H1 (cell line): ENCODE results near the gene CST8. TPM values are rescaled to one million over a fixed set of nuclear protein-coding genes. Genes with fewer than 3 reads are reported as not detected.

ENCODE experiments used
- CTCF ChIA-PET: fragments of 300-600 bp; sonication (Branson Sonifier 250); formaldehyde crosslinking; loops from one replicate; lab custom pipeline; 2021; ENCODE audit not compliant: partially characterized antibody; lab: Charles Lee
- POLR2A ChIA-PET: fragments of 300-600 bp; sonication (Branson Sonifier 250); formaldehyde crosslinking; loops from one replicate; lab custom pipeline; 2021; ENCODE audit warnings: inconsistent platforms; ENCODE audit not compliant: partially characterized antibody; lab: Charles Lee
- DNase-seq, 2 experiments: peaks; one replicate each; pipeline versions ENCODE4 v3.0.0 to v3.0.0-alpha.2; 2010 to 2022; ENCODE audit warnings: low spot score in 2 of 2, low read depth in 1 of 2, mixed read lengths in 1 of 2
- FAIRE-seq: peaks from 2 replicates; lab custom pipeline; 2011; peaks lifted over from hg19 to GRCh38; lab: Jason Lieb, UNC
- H2AFZ ChIP-seq: 2 replicates; pipeline ENCODE4 v1.8.1; 2012; ENCODE audit warnings: low read length, inconsistent platforms
- H2AK5ac ChIP-seq: 2 replicates; pipeline ENCODE4 v1.6.1; 2013; ENCODE audit warnings: low read depth, low read length
- H2BK120ac ChIP-seq: replicated peaks from 2 replicates; pipeline ENCODE3; 2013; ENCODE audit warnings: low read depth, low read length, inconsistent platforms
- H2BK12ac ChIP-seq: 2 replicates; pipeline ENCODE4 v1.6.1; 2013; ENCODE audit warnings: low read depth, low read length
- H2BK15ac ChIP-seq: 2 replicates; pipeline ENCODE4 v1.6.1; 2013; ENCODE audit warnings: low read length
- H2BK20ac ChIP-seq: 2 replicates; pipeline ENCODE4 v1.6.1; 2013; ENCODE audit warnings: low read length
- H2BK5ac ChIP-seq: 2 replicates; pipeline ENCODE4 v1.6.1; 2013; ENCODE audit warnings: low read depth, low read length
- H3K14ac ChIP-seq: 2 replicates; pipeline ENCODE4 v1.6.1; 2013; ENCODE audit warnings: inconsistent platforms; ENCODE audit not compliant: insufficient read length
- H3K18ac ChIP-seq: 2 replicates; pipeline ENCODE4 v1.6.1; 2013; ENCODE audit warnings: low read length; ENCODE audit errors: extremely low read depth
- H3K23ac ChIP-seq: 2 replicates; pipeline ENCODE4 v1.6.1; 2013; ENCODE audit warnings: inconsistent platforms; ENCODE audit not compliant: insufficient read length
- H3K23me2 ChIP-seq: 2 replicates; pipeline ENCODE4 v1.6.1; 2013; ENCODE audit warnings: low read depth, low read length
- H3K27ac ChIP-seq: 2 replicates; pipeline ENCODE4 v1.6.1; 2011; ENCODE audit warnings: low read depth, low read length, inconsistent platforms
- H3K27me3 ChIP-seq, 4 experiments: replicated peaks in 1 of 4; 1 replicate in 1 of 4; 2 replicates in 3 of 4; pipeline versions ENCODE4 v1.6.1 to v1.8.1; 2011 to 2013; ENCODE audit warnings: low read length in 3 of 4, mild to moderate bottlenecking in 3 of 4, inconsistent platforms in 2 of 4, mixed read lengths in 2 of 4, moderate library complexity in 1 of 4; ENCODE audit not compliant: control insufficient read depth in 3 of 4, insufficient read depth in 3 of 4; ENCODE audit errors: extremely low read depth in 1 of 4
- H3K36me3 ChIP-seq, 4 experiments: 2 replicates each; pipeline versions ENCODE4 v1.6.1 to v1.8.1; 2011 to 2013; ENCODE audit warnings: mild to moderate bottlenecking in 4 of 4, low read length in 3 of 4, moderate library complexity in 2 of 4, control low read depth in 1 of 4, inconsistent platforms in 1 of 4; ENCODE audit not compliant: insufficient read depth in 4 of 4, control insufficient read depth in 2 of 4
- H3K4ac ChIP-seq: replicated peaks from 2 replicates; pipeline ENCODE3; 2013; ENCODE audit warnings: low read length, low read depth, mixed read lengths, inconsistent platforms; ENCODE audit not compliant: insufficient read length
- H3K4me1 ChIP-seq, 4 experiments: replicated peaks in 1 of 4; 1 replicate in 1 of 4; 2 replicates in 3 of 4; pipeline versions ENCODE4 v1.6.1 to v1.8.1; 2011 to 2013; ENCODE audit warnings: low read length in 3 of 4, inconsistent platforms in 2 of 4, mixed read lengths in 1 of 4; ENCODE audit not compliant: insufficient read depth in 4 of 4, control insufficient read depth in 3 of 4
- H3K4me2 ChIP-seq, 2 experiments: 2 replicates each; pipeline versions ENCODE4 v1.6.1 to v1.8.1; 2011 to 2013; ENCODE audit warnings: low read depth in 2 of 2, low read length in 2 of 2, control low read depth in 1 of 2, inconsistent platforms in 1 of 2, mild to moderate bottlenecking in 1 of 2; ENCODE audit not compliant: insufficient read depth in 1 of 2
- H3K4me3 ChIP-seq, 4 experiments: fragments of 200-600, 300-600 bp in 1 of 4; sonication (generic), shearing (Covaris generic), sonication (Bioruptor Twin) in 1 of 4; 2 replicates each; pipeline versions ENCODE4 v1.5.1 to v1.8.1; 2011 to 2016; ENCODE audit warnings: low read length in 4 of 4, low read depth in 3 of 4, control low read depth in 2 of 4, inconsistent platforms in 2 of 4, mild to moderate bottlenecking in 2 of 4, mixed read lengths in 1 of 4, moderate library complexity in 1 of 4; ENCODE audit not compliant: insufficient read depth in 2 of 4; ENCODE audit errors: extremely low read depth in 1 of 4
- H3K56ac ChIP-seq: replicated peaks from 2 replicates; pipeline ENCODE3; 2013; ENCODE audit warnings: low read depth, mild to moderate bottlenecking, mixed read lengths, low read length, inconsistent platforms; ENCODE audit not compliant: insufficient read length
- H3K79me1 ChIP-seq: 2 replicates; pipeline ENCODE4 v1.6.1; 2013; ENCODE audit warnings: low read depth, low read length, control low read depth
- H3K79me2 ChIP-seq, 2 experiments: 2 replicates each; pipeline versions ENCODE4 v1.6.1 to v1.8.1; 2012 to 2013; ENCODE audit warnings: low read length in 2 of 2, mild to moderate bottlenecking in 2 of 2, inconsistent platforms in 1 of 2; ENCODE audit not compliant: insufficient read depth in 2 of 2, control insufficient read depth in 1 of 2
- H3K9ac ChIP-seq, 4 experiments: replicated peaks in 1 of 4; 1 replicate in 1 of 4; 2 replicates in 3 of 4; pipeline versions ENCODE4 v1.6.1 to v1.8.1; 2011 to 2013; ENCODE audit warnings: low read depth in 3 of 4, low read length in 3 of 4, control low read depth in 2 of 4, mild to moderate bottlenecking in 2 of 4, moderate library complexity in 2 of 4, inconsistent platforms in 1 of 4; ENCODE audit errors: extremely low read depth in 1 of 4
- H3K9me3 ChIP-seq, 2 experiments: 2 replicates each; pipeline versions ENCODE4 v1.6.1 to v1.8.1; 2012 to 2013; ENCODE audit warnings: mild to moderate bottlenecking in 2 of 2, moderate library complexity in 2 of 2, control low read depth in 1 of 2, inconsistent platforms in 1 of 2, low read depth in 1 of 2, low read length in 1 of 2, mixed read lengths in 1 of 2; ENCODE audit not compliant: insufficient read depth in 2 of 2
- H4K20me1 ChIP-seq, 2 experiments: replicated peaks in 1 of 2; 2 replicates each; pipeline versions ENCODE3 to v1.8.1; 2011 to 2013; ENCODE audit warnings: inconsistent platforms in 2 of 2, low read length in 2 of 2, mild to moderate bottlenecking in 1 of 2; ENCODE audit not compliant: insufficient read depth in 2 of 2, control insufficient read depth in 1 of 2
- H4K5ac ChIP-seq: 2 replicates; pipeline ENCODE4 v1.6.1; 2013; ENCODE audit warnings: low read length, low read depth, mixed read lengths, inconsistent platforms; ENCODE audit not compliant: insufficient read length
- H4K8ac ChIP-seq: 2 replicates; pipeline ENCODE4 v1.8.0; 2013; ENCODE audit warnings: mild to moderate bottlenecking, moderate library complexity, low read length, inconsistent platforms; ENCODE audit not compliant: insufficient read depth; ENCODE audit errors: extremely low read depth
- H4K91ac ChIP-seq: replicated peaks from 2 replicates; pipeline ENCODE3; 2013; ENCODE audit warnings: low read length, mixed read lengths, inconsistent platforms; ENCODE audit not compliant: insufficient read length
- CTBP2 ChIP-seq: IDR thresholded peaks from 2 replicates; pipeline ENCODE4 v1.7.0; 2011; ENCODE audit warnings: borderline replicate concordance, mild to moderate bottlenecking, moderate library complexity, mixed read lengths, low read length; ENCODE audit not compliant: insufficient read depth, insufficient read length
- EP300 ChIP-seq, 2 experiments: IDR thresholded peaks; 1 replicate in 1 of 2; 2 replicates in 1 of 2; pipeline ENCODE4 v1.6.1; 2011 to 2012; ENCODE audit warnings: low read depth in 2 of 2, low read length in 2 of 2, mild to moderate bottlenecking in 2 of 2, borderline replicate concordance in 1 of 2, inconsistent platforms in 1 of 2, moderate library complexity in 1 of 2
- EZH2 ChIP-seq: fragments of 200-600 bp; sonication (generic); IDR thresholded peaks from 2 replicates; pipeline ENCODE4 v1.7.1; 2012; ENCODE audit warnings: low read depth, mild to moderate bottlenecking, moderate library complexity, low read length, inconsistent platforms; ENCODE audit not compliant: severe bottlenecking
- GABPA ChIP-seq: IDR thresholded peaks from 2 replicates; pipeline ENCODE4 v1.6.1; 2011; ENCODE audit warnings: mild to moderate bottlenecking, low read length, moderate library complexity, borderline replicate concordance; ENCODE audit not compliant: insufficient read depth
- GTF2F1 ChIP-seq: IDR thresholded peaks from 2 replicates; pipeline ENCODE4 v1.6.1; 2012; ENCODE audit warnings: low read depth, low read length, improper control_type of control experiment, borderline replicate concordance
- NANOG ChIP-seq: IDR thresholded peaks from 2 replicates; pipeline ENCODE4 v1.6.1; 2011; ENCODE audit warnings: low read length, low read depth, mild to moderate bottlenecking, inconsistent platforms; ENCODE audit not compliant: insufficient read depth, poor library complexity, severe bottlenecking
- PHF8 ChIP-seq: fragments of 200-600 bp; sonication (generic); conservative IDR thresholded peaks from 2 replicates; pipeline ENCODE4 v1.7.1; 2012; ENCODE audit warnings: low read depth, mild to moderate bottlenecking, inconsistent platforms, low read length, moderate library complexity
- SIN3A ChIP-seq, 2 experiments: IDR thresholded peaks in 1 of 2; conservative IDR thresholded peaks in 1 of 2; 2 replicates each; pipeline ENCODE4 v1.6.1; 2011 to 2012; ENCODE audit warnings: low read length in 2 of 2, improper control_type of control experiment in 1 of 2, low read depth in 1 of 2, mild to moderate bottlenecking in 1 of 2
- SRF ChIP-seq: IDR thresholded peaks from 2 replicates; pipeline ENCODE4 v1.6.1; 2011; ENCODE audit warnings: mild to moderate bottlenecking, low read depth, low read length, moderate library complexity
- TAF7 ChIP-seq: optimal IDR thresholded peaks from 2 replicates; pipeline ENCODE3; 2011; ENCODE audit warnings: low read depth, mild to moderate bottlenecking, inconsistent platforms, low read length, moderate library complexity, borderline replicate concordance
- YY1 ChIP-seq: IDR thresholded peaks from 2 replicates; pipeline ENCODE4 v1.6.1; 2011; ENCODE audit warnings: low read depth, mild to moderate bottlenecking, low read length
- polyA plus RNA-seq, 7 experiments: library from polyadenylated mRNA; depleted of rRNA in 3 of 7; stranded (reverse) in 5 of 7; unstranded in 2 of 7; fragments of >200 nt in 5 of 7; fragments of 200-250 nt in 2 of 7; gene quantifications; 1 replicate in 5 of 7; 2 replicates in 1 of 7; 4 replicates in 1 of 7; pipeline versions ENCODE4 v1.2.1 to v1.2.3, GENCODE V29; 2011 to 2013; ENCODE audit warnings: missing spikeins in 2 of 7, mixed read lengths in 2 of 7
- total RNA-seq: library from RNA; stranded (reverse); fragmentation: NEBNext Ultra II Directional; extraction: Animal tissue kit (Norgen Biotek cat#: 25700); gene quantifications from 2 replicates; pipeline ENCODE4 v1.2.1, GENCODE V29; 2021
- TF ChIP-seq, protein P1 (sequence below): IDR thresholded peaks from 2 replicates; pipeline ENCODE4 v1.6.1; 2011; ENCODE audit warnings: low read length, improper control_type of control experiment

The CST8 gene
- total and polyA plus RNA-seq, 2 of the 8 experiments (the other 6 are each of a cell fraction or from before 2014, with no cell fraction given), result not detected

DNA sequence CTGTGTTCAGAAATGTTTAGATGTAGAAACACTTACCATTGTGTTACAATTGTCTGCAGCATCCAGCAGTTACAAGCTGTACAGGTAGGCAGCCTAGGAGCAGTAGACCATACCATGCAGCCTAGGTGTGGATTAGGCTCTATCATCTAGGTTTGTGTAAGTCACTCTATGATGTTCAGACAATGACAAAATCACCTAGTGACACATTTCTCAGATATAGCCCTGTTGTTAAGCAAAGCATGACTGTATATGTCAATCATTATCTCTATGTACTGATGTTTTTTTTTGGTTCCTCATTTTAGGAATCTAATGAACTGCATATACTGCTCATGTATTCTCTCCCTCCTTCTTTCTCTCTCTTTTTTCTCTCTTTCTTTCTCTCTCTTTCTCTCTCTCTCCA lies 22.2 kb downstream of the CST8 start:
- no peaks in the 10 kb centered on the region for H3K79me1 ChIP-seq
- ChIA-PET POLR2A (no interaction called here), CTCF (interaction anchor here (0.6 kb wide), 1 partner anchor 69 kb away, joined by 3 read pairs; no protein-coding TSS in a partner anchor)
- no peak overlapping the region for H3K4me2 ChIP-seq
- no peak overlapping the region for H4K5ac ChIP-seq
- H3K23ac ChIP-seq, result no peak overlapping the region
- DNase-seq (no peak), FAIRE-seq (peak; percentile 55)
- H3K79me2 ChIP-seq, result no peaks in the 10 kb centered on the region
- H2AK5ac ChIP-seq, result no peak overlapping the region
- H3K27me3 ChIP-seq, result peaks cover 0 to 3% (median 1%) of the 10 kb centered on the region in 4 experiments; a peak in 1 of 7 replicates
- H4K8ac ChIP-seq, result no peak overlapping the region
- H3K56ac ChIP-seq, result no peak overlapping the region
- H3K9ac ChIP-seq, result no peak overlapping the region
- no peaks in the 10 kb centered on the region for H4K20me1 ChIP-seq
- peaks cover 3% of the 10 kb centered on the region in 2 experiments; a peak in 2 of 4 replicates for H3K9me3 ChIP-seq
- peak overlapping the region; percentile 37; the same call in 1 of the 2 replicates for H2BK20ac ChIP-seq
- H3K4me3 ChIP-seq, result no peak overlapping the region
- no peaks in the 10 kb centered on the region for H3K23me2 ChIP-seq
- 0 out of 2 replicates have a peak overlapping the region, but pooled peaks have one; percentile 46 for H2BK15ac ChIP-seq
- peak overlapping the region; percentile 40; the same call in 1 of the 2 replicates for H2BK5ac ChIP-seq
- H3K27ac ChIP-seq, result no peak overlapping the region
- no peak overlapping the region for H2AFZ ChIP-seq
- peaks cover 0 to 9% (median 4%) of the 10 kb centered on the region in 4 experiments; a peak in 2 of 7 replicates for H3K4me1 ChIP-seq
- H2BK12ac ChIP-seq, result peak overlapping the region; percentile 20; the same call in 1 of the 2 replicates
- no peak overlapping the region for H3K4ac ChIP-seq
- H3K18ac ChIP-seq, result peak overlapping the region; percentile 55
- peak overlapping the region; percentile 65 for H2BK120ac ChIP-seq
- no peak overlapping the region for H3K14ac ChIP-seq
- no peaks in the 10 kb centered on the region for H3K36me3 ChIP-seq
- H4K91ac ChIP-seq, result peak overlapping the region; percentile 70
- TF ChIP-seq PHF8 (no peak), GTF2F1 (no peak), TAF7 (no peak), EZH2 (no peak), SIN3A (conservative IDR thresholded peaks at IDR 0.05 in 1 of 2, IDR thresholded peaks at IDR 0.05 in 1 of 2; ENCODE audit: low read depth in 1 of 2, low read length in 2 of 2) (no peak), CTBP2 (no peak), GABPA (no peak), NANOG (no peak), SRF (no peak), EP300 (IDR thresholded peaks at IDR 0.05; ENCODE audit: borderline replicate concordance in 1 of 2, low read depth in 2 of 2, low read length in 2 of 2) (no peak), YY1 (no peak)
- TF ChIP-seq, protein P1, sequence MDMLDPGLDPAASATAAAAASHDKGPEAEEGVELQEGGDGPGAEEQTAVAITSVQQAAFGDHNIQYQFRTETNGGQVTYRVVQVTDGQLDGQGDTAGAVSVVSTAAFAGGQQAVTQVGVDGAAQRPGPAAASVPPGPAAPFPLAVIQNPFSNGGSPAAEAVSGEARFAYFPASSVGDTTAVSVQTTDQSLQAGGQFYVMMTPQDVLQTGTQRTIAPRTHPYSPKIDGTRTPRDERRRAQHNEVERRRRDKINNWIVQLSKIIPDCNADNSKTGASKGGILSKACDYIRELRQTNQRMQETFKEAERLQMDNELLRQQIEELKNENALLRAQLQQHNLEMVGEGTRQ, result no peak
